Measurements from ENCODE around the gene UNG.

GRCh38 chr12:109098651-109099050, 1.3 kb downstream of the UNG start:
- TF ChIP-seq CTCF (IDR thresholded peaks at IDR 0.05): no peak
- TF ChIP-seq POLR2A (IDR thresholded peaks at IDR 0.05): no peak
